ENCODE results near the gene ATG9B.

GRCh38 chr7:151062111-151062398 lies 37.8 kb upstream of the ATG9B start:
- TF ChIP-seq MXI1 (IDR thresholded peaks at IDR 0.05; ENCODE audit: low read depth, low read length) (no peak), HDAC2 (IDR thresholded peaks at IDR 0.05) (no peak), ESRRA (IDR thresholded peaks at IDR 0.05; ENCODE audit: borderline replicate concordance, low read depth) (no peak), ATF6 (CRISPR knock-in tag; IDR thresholded peaks at IDR 0.05) (no peak), POU5F1 (IDR thresholded peaks at IDR 0.05; ENCODE audit: borderline replicate concordance, low read depth, low read length, partially characterized antibody) (no peak)
